Measurements from ENCODE around the gene RPS6KB1.
"Not testable (repeated sequence)": the region's sequence is repeated elsewhere in the genome, so short reads cannot be mapped to it uniquely, and the experiment has no call there.

RPS6KB1 gene

GRCh38 chr17:59907467-59907866 is 14.5 kb downstream of the RPS6KB1 start:
- TF ChIP-seq, protein P1, sequence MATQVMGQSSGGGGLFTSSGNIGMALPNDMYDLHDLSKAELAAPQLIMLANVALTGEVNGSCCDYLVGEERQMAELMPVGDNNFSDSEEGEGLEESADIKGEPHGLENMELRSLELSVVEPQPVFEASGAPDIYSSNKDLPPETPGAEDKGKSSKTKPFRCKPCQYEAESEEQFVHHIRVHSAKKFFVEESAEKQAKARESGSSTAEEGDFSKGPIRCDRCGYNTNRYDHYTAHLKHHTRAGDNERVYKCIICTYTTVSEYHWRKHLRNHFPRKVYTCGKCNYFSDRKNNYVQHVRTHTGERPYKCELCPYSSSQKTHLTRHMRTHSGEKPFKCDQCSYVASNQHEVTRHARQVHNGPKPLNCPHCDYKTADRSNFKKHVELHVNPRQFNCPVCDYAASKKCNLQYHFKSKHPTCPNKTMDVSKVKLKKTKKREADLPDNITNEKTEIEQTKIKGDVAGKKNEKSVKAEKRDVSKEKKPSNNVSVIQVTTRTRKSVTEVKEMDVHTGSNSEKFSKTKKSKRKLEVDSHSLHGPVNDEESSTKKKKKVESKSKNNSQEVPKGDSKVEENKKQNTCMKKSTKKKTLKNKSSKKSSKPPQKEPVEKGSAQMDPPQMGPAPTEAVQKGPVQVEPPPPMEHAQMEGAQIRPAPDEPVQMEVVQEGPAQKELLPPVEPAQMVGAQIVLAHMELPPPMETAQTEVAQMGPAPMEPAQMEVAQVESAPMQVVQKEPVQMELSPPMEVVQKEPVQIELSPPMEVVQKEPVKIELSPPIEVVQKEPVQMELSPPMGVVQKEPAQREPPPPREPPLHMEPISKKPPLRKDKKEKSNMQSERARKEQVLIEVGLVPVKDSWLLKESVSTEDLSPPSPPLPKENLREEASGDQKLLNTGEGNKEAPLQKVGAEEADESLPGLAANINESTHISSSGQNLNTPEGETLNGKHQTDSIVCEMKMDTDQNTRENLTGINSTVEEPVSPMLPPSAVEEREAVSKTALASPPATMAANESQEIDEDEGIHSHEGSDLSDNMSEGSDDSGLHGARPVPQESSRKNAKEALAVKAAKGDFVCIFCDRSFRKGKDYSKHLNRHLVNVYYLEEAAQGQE (IDR thresholded peaks at IDR 0.05; ENCODE audit: insufficient replicate concordance, low read depth) = no peak
- TF ChIP-seq POLR2AphosphoS5 (IDR thresholded peaks at IDR 0.05; ENCODE audit: low read depth) = no peak
- TF ChIP-seq SPI1 (IDR thresholded peaks at IDR 0.05; ENCODE audit: borderline replicate concordance, low read depth) = no peak
- Histone ChIP-seq H3K4me3 (replicated peaks; ENCODE audit: insufficient read depth, low read length) (no peak overlapping the region), H3K27ac (replicated peaks) (no peak overlapping the region), H3K27me3 (ENCODE audit: insufficient read depth, poor library complexity, severe bottlenecking) (no peaks in the 10 kb centered on the region)
- no peak for DNase-seq (ENCODE audit: low read depth in 1 of 2, low spot score in 1 of 2)

DNA sequence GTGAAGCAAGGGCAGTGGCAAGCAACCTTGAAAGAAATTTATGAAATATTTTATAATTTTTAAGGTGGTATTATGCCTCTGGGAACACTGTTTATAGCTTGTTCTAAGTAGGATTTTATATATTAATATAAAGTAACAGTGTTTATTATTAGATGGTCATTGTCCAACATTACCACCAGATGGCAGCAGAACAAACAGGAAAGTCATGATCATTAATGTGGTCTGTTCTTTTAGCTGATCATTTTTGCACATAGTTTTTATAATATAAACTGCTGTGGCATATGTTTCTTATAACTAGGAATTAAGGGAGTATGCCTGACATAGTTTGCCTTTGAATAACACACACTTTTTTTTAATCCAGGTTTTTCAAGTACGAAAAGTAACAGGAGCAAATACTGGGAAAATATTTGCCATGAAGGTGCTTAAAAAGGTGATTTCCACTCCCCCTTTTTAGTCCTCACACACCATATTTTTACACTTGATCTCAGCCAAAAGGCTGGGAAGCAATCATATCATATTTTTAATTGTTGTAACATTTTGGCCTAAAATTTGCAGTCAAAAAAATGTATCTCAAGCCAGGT is 21.4 kb downstream of the RPS6KB1 start:
- TF ChIP-seq GABPA (IDR thresholded peaks at IDR 0.05; ENCODE audit: low read depth) (no peak), CTCF (IDR thresholded peaks at IDR 0.05; ENCODE audit: insufficient read depth, low read length) (peak; percentile 4)
- H3K4me3 ChIP-seq (replicated peaks; ENCODE audit: insufficient read depth, low read length) = no peak overlapping the region
- DNase-seq (ENCODE audit: low read depth in 1 of 2, low spot score in 1 of 2) = peak in 1 of 2 experiments; percentile 18
- no peak overlapping the region for H3K27ac ChIP-seq (replicated peaks)
- no peaks in the 10 kb centered on the region for H3K27me3 ChIP-seq (ENCODE audit: insufficient read depth, poor library complexity, severe bottlenecking)

DNA sequence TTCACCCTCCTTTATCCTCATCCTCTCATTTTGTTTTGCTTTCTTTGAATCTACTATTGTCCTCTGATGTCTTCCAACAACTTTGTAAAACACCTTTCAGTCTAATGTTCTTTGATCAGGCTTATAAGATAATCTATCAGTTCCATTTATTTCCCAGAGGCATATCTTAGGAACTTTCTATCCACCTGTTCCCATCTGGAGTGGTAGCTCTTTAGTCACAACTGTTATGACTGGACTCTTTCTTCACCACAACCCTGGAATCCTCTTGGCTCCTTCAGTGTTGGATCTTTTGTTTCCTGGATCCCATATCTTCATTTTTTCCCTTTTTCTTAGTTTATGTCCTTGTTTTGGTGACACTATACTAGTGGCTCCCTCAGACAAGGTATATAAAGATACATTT is 23.5 kb downstream of the RPS6KB1 start:
- no peaks in the 10 kb centered on the region for H3K27me3 ChIP-seq (ENCODE audit: insufficient read depth, poor library complexity, severe bottlenecking)
- no peak overlapping the region for H3K27ac ChIP-seq (replicated peaks)
- no peak for DNase-seq (ENCODE audit: low read depth in 1 of 2, low spot score in 1 of 2)
- TF ChIP-seq, protein P1 (IDR thresholded peaks at IDR 0.05; ENCODE audit: insufficient replicate concordance, low read depth) = no peak
- TF ChIP-seq GABPA (IDR thresholded peaks at IDR 0.05; ENCODE audit: low read depth) (no peak), POLR2AphosphoS5 (IDR thresholded peaks at IDR 0.05; ENCODE audit: low read depth) (no peak), SPI1 (IDR thresholded peaks at IDR 0.05; ENCODE audit: borderline replicate concordance, low read depth) (no peak), CTCF (IDR thresholded peaks at IDR 0.05; ENCODE audit: insufficient read depth, low read length) (no peak)
- no peak overlapping the region for H3K4me3 ChIP-seq (replicated peaks; ENCODE audit: insufficient read depth, low read length)

DNA sequence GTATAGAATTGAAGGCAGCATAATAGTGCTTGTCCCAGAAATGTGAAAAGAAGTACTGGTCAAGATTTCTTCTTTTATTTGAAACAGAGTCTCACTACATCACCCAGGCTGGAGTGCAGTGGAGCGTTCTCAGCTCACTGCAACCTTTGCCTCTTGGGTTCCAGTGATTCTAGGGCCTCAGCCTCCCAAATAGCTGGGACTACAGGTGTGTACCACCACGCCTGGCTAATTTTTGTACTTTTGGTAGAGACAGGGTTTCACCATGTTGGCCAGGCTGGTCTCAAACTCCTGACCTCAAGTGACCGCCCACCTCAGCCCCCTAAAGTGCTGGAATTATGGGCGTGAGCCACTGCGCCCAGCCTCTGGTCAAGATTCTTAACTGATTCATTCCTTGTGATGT is 27.7 kb downstream of the RPS6KB1 start:
- not testable (repeated sequence) for H3K4me3 ChIP-seq (replicated peaks; ENCODE audit: insufficient read depth, low read length); H3K27ac ChIP-seq (replicated peaks); DNase-seq (ENCODE audit: low read depth in 1 of 2, low spot score in 1 of 2); H3K27me3 ChIP-seq (ENCODE audit: insufficient read depth, poor library complexity, severe bottlenecking)

GRCh38 chr17:59930121-59930520 is 37.2 kb downstream of the RPS6KB1 start:
- DNase-seq (ENCODE audit: low read depth in 1 of 2, low spot score in 1 of 2); H3K4me3 ChIP-seq (replicated peaks; ENCODE audit: insufficient read depth, low read length): not testable (repeated sequence)

DNA sequence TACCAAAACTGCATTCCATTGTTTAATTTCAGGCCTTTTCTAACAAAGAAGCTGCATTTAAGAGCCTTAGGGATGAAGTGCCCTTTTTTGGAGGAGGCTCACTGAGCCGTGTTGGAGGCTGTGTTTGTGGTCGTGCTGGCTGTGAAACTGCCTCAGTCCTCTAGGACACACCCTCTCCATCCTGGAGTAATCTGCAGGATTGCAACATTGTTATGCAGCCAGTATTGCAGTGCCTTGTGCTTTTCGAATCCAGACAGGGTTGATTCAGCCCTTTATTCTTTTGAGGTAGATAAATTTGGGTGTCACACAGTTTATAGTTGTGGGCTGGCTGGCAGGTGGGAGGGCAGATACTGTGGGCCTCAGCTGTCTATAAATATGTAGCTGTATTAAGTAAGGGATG is 37.8 kb downstream of the RPS6KB1 start:
- peak in 1 of 2 experiments; percentile 48 for DNase-seq (ENCODE audit: low read depth in 1 of 2, low spot score in 1 of 2)
- H3K4me3 ChIP-seq (replicated peaks; ENCODE audit: insufficient read depth, low read length); H3K27ac ChIP-seq (replicated peaks); H3K27me3 ChIP-seq (ENCODE audit: insufficient read depth, poor library complexity, severe bottlenecking): not testable (repeated sequence)

More at GRCh38 chr17:59930121-59930520, 37.2 kb downstream of the RPS6KB1 start:
- H3K27ac ChIP-seq (replicated peaks); H3K27me3 ChIP-seq (ENCODE audit: insufficient read depth, poor library complexity, severe bottlenecking): not testable (repeated sequence)

GRCh38 chr17:59933317-59933716 is 40.4 kb downstream of the RPS6KB1 start:
- H3K4me3 ChIP-seq (replicated peaks; ENCODE audit: insufficient read depth, low read length) = not testable (repeated sequence)

GRCh38 chr17:59940697-59941096 is 47.8 kb downstream of the RPS6KB1 start:
- DNase-seq (ENCODE audit: low read depth in 1 of 2, low spot score in 1 of 2); H3K4me3 ChIP-seq (replicated peaks; ENCODE audit: insufficient read depth, low read length); H3K27me3 ChIP-seq (ENCODE audit: insufficient read depth, poor library complexity, severe bottlenecking); H3K27ac ChIP-seq (replicated peaks): not testable (repeated sequence)

More at GRCh38 chr17:59933317-59933716, 40.4 kb downstream of the RPS6KB1 start:
- H3K27ac ChIP-seq (replicated peaks); DNase-seq (ENCODE audit: low read depth in 1 of 2, low spot score in 1 of 2); H3K27me3 ChIP-seq (ENCODE audit: insufficient read depth, poor library complexity, severe bottlenecking): not testable (repeated sequence)
